Measurements from ENCODE around the gene NKIRAS1. TPM values are rescaled to one million over a fixed set of nuclear protein-coding genes. Genes with fewer than 3 reads are reported as not detected.
A peak's percentile ranks its signal among the peaks of the same experiment; 100 is the strongest.

Gene NKIRAS1
- total and polyA plus RNA-seq, 2 of the 8 experiments (the other 6 are each of a cell fraction or from before 2014, with no cell fraction given) = 3.4 to 7.0 TPM

GRCh38 chr3:23884481-23884880 is 32.3 kb downstream of the NKIRAS1 start:
- Histone ChIP-seq H4K8ac (ENCODE audit: extremely low read depth, insufficient read depth, low read length) (no peak overlapping the region), H4K91ac (replicated peaks; ENCODE audit: insufficient read length, low read length) (no peak overlapping the region), H3K23ac (ENCODE audit: insufficient read length) (no peak overlapping the region), H3K79me2 (ENCODE audit: control insufficient read depth in 1 of 2, insufficient read depth in 2 of 2, low read length in 2 of 2) (peaks cover 0 to 38% of the 10 kb centered on the region in 2 experiments; a peak in 2 of 4 replicates), H3K9ac (replicated peaks in 1 of 4; ENCODE audit: extremely low read depth in 1 of 4, low read depth in 3 of 4, low read length in 3 of 4) (no peak overlapping the region), H2BK15ac (ENCODE audit: low read length) (no peak overlapping the region), H3K14ac (ENCODE audit: insufficient read length) (no peak overlapping the region), H3K4me1 (replicated peaks in 1 of 4; ENCODE audit: control insufficient read depth in 3 of 4, insufficient read depth in 4 of 4, low read length in 3 of 4) (no peaks in the 10 kb centered on the region), H2AFZ (ENCODE audit: low read length) (no peak overlapping the region), H2AK5ac (ENCODE audit: low read depth, low read length) (no peak overlapping the region), H3K23me2 (ENCODE audit: low read depth, low read length) (no peaks in the 10 kb centered on the region), H4K5ac (ENCODE audit: insufficient read length, low read depth, low read length) (no peak overlapping the region), H3K36me3 (ENCODE audit: control insufficient read depth in 2 of 4, insufficient read depth in 4 of 4, low read length in 3 of 4) (peaks cover 0 to 11% (median 1%) of the 10 kb centered on the region in 4 experiments; a peak in 4 of 8 replicates), H3K27ac (ENCODE audit: low read depth, low read length) (no peak overlapping the region), H3K4me3 (ENCODE audit: extremely low read depth in 1 of 4, insufficient read depth in 2 of 4, low read depth in 3 of 4, low read length in 4 of 4) (no peak overlapping the region), H2BK12ac (ENCODE audit: low read depth, low read length) (no peak overlapping the region), H3K79me1 (ENCODE audit: low read depth, low read length) (peaks cover 4% of the 10 kb centered on the region), H3K56ac (replicated peaks; ENCODE audit: insufficient read length, low read depth, low read length) (no peak overlapping the region), H2BK20ac (ENCODE audit: low read length) (no peak overlapping the region), H4K20me1 (replicated peaks in 1 of 2; ENCODE audit: control insufficient read depth in 1 of 2, insufficient read depth in 2 of 2, low read length in 2 of 2) (peaks cover 5 to 6% of the 10 kb centered on the region in 2 experiments), H2BK5ac (ENCODE audit: low read depth, low read length) (no peak overlapping the region), H3K4me2 (ENCODE audit: insufficient read depth in 1 of 2, low read depth in 2 of 2, low read length in 2 of 2) (no peak overlapping the region), H3K27me3 (replicated peaks in 1 of 4; ENCODE audit: control insufficient read depth in 3 of 4, extremely low read depth in 1 of 4, insufficient read depth in 3 of 4, low read length in 3 of 4) (no peaks in the 10 kb centered on the region), H2BK120ac (replicated peaks; ENCODE audit: low read depth, low read length) (no peak overlapping the region), H3K9me3 (ENCODE audit: insufficient read depth in 2 of 2, low read depth in 1 of 2, low read length in 1 of 2) (peaks cover 0 to 6% of the 10 kb centered on the region in 2 experiments; a peak in 1 of 4 replicates), H3K18ac (ENCODE audit: extremely low read depth, low read length) (no peak overlapping the region), H3K4ac (replicated peaks; ENCODE audit: insufficient read length, low read depth, low read length) (no peak overlapping the region)
- TF ChIP-seq CTCF (IDR thresholded peaks at IDR 0.05; ENCODE audit: control extremely low read depth in 1 of 3, insufficient read depth in 1 of 3, low read depth in 1 of 3, low read length in 3 of 3) (peak in 2 of 3 experiments; percentile 28 to 44; a peak in 2 of 4 replicates), RAD21 (IDR thresholded peaks at IDR 0.05 in 1 of 2, conservative IDR thresholded peaks at IDR 0.05 in 1 of 2; ENCODE audit: low read depth in 2 of 2, low read length in 2 of 2) (peak; percentile 8 to 19; a peak in 2 of 4 replicates), E2F6 (IDR thresholded peaks at IDR 0.05) (no peak), CEBPB (IDR thresholded peaks at IDR 0.05; ENCODE audit: low read depth, low read length) (no peak), RBBP5 (IDR thresholded peaks at IDR 0.05; ENCODE audit: borderline replicate concordance, low read depth, low read length) (no peak), CREB1 (IDR thresholded peaks at IDR 0.05) (no peak)
- WGBS, 2 experiments (ENCODE audit: extremely low coverage in 1 of 2, insufficient coverage in 1 of 2, insufficient read length in 1 of 2, insufficient replicate concordance in 2 of 2, low coverage in 1 of 2, low lambda C conversion rate in 2 of 2, missing lambda C conversion rate in 1 of 2) = 87% methylated on average over 2 of the region's 2 CpGs; no CpG with 5 or more reads in 1 of the 2 experiments
- CTCF ChIA-PET (ENCODE audit: partially characterized antibody) = interaction anchor here (0.9 to 3.4 kb wide), 10 partner anchors 9 to 173 kb away, joined by 3 to 15 read pairs (median 6); partner anchors contain the start of genes NKIRAS1 and RPL15
- DNase-seq (ENCODE audit: low read depth in 1 of 2, low spot score in 2 of 2) (no peak), FAIRE-seq (no peak)
- POLR2A ChIA-PET (ENCODE audit: partially characterized antibody) = interaction anchor here (0.7 to 4.7 kb wide), 4 partner anchors 10 to 37 kb away, joined by 3 to 45 read pairs (median 3); partner anchors contain the start of genes NKIRAS1 and RPL15

Data from H1 (cell line).